K562 treated with DMSO at 1 percent for 48 hours (cell line): ENCODE results near the gene LBX2. TPM values are rescaled to one million over a fixed set of nuclear protein-coding genes. Genes with fewer than 3 reads are reported as not detected.

Experiments used
- total RNA-seq: library from RNA; unstranded; fragments of 300-600 nt; gene quantifications from 2 replicates; pipeline ENCODE4 v1.2.3, GENCODE V29; 2022; ENCODE audit warnings: low replicate concordance; ENCODE audit errors: extremely low read depth

LBX2 gene, protein sequence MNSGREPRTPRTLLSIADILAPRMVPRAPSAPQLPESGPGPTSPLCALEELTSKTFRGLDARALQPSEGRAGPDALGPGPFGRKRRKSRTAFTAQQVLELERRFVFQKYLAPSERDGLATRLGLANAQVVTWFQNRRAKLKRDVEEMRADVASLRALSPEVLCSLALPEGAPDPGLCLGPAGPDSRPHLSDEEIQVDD
- not detected in 2 replicates for total RNA-seq

DNA sequence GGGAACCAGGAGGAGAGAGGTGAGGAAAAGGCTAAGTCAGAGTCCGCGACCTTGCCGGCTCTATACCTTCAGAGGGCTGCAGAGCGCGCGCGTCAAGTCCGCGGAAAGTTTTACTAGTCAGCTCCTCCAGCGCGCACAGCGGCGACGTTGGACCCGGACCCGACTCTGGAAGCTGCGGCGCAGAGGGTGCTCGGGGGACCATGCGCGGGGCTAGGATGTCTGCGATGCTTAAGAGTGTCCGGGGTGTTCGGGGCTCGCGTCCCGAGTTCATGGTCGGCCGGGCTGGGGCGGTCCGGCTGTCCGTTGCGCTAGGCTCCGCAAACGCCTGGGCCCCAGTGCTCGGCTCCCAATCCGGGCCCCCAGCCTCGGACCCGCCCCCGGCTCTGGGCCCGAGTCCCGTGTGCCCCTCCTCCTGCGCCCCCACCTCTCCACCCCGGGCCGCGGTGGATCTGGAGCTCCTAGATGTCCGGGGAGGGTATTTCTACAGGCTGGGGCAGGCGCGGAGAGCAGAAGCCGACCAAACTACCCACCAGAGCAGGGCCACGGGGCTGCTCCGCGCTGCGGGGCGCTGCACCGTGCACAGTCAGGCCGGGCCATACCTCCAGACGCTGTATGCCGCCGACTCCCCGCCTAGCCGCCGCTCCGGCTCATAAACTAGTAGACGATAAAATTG lies at the start of gene LBX2:
Gene LBX2, minus strand, starts transcription at position 337 of the 673 bp plus-strand sequence. Its CDS starts 66 bp downstream, at position 271.

GRCh38 chr2:74529357-74530238 lies 30.2 kb upstream of the LBX2 start, which contains the start of the genes AUP1 and HTRA2:
AUP1 (minus strand) TSS chr2:74529706; CDS start chr2:74529629, 77 bp downstream.
HTRA2 (plus strand) TSS chr2:74529933; CDS start chr2:74530007, 74 bp downstream.

GRCh38 chr2:74525717-74526648 lies 26.6 kb upstream of the LBX2 start, which contains the start of gene DQX1:
DQX1 (minus strand) TSS chr2:74526231; CDS start chr2:74525729, 502 bp downstream.

GRCh38 chr2:74514368-74515270 lies 15.2 kb upstream of the LBX2 start, which contains the start of gene TLX2:
TLX2 (plus strand) TSS chr2:74514450; CDS start chr2:74514807, 357 bp downstream.

GRCh38 chr2:74507145-74507925 lies 7.9 kb upstream of the LBX2 start, which contains the start of gene PCGF1:
PCGF1 (minus strand) TSS chr2:74507695; CDS start chr2:74507668, 27 bp downstream.

DNA sequence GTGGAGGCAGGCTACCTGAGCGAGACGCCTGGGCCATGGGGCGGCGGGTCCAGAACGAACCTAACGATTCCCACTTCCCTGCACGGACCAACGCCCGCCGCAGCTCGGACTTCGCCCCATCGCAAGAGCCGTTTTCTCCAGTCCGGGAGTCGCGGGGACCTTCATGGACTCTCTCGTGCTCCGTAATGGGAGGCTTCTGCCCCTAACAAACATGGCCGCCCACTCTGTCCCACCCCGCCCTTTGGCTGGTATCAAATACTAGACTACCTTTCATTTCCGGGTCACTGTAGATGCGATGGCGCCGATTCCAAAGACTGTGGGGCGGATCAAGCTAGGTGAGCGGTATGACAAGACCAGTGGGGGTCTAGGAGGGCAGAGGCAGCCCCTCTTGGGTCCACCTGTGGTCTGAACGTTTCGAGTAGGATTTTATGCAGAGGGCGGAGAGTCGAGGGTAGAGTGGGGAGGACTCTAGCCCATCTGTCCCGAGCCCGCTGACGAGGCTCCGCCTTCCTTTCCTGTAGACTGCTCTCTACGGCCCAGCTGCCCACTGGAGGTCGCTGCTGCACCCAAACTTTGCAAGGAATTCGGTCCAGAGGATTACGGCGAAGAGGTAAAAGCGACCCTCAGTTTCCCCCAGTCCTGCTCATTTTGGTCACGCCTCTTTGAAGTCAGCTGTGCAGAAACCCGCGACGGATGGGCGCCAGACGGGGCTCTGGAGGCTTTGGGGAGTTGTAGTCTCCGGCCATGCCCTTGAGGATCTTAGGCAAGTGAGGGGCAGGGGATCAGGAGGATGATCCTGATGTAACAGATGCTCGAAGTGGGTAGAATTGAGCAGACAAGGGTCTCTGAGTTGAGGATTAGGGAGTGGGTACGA lies 16.4 kb downstream of the LBX2 start, which contains the start of the genes CCDC142 and TTC31:
Gene CCDC142, minus strand, starts transcription at position 198 of the 874 bp plus-strand sequence. Its CDS starts 161 bp downstream, at position 37.
Gene TTC31, plus strand, starts transcription at position 281 of the 874 bp plus-strand sequence. Its CDS starts 15 bp downstream, at position 296.

GRCh38 chr2:74472086-74472944 lies 27.1 kb downstream of the LBX2 start, which contains the start of gene MRPL53:
MRPL53 (minus strand) TSS chr2:74472680; CDS start chr2:74472660, 20 bp downstream.

GRCh38 chr2:74458132-74458937 lies 41.1 kb downstream of the LBX2 start, which contains the start of gene WBP1:
WBP1 (plus strand) TSS chr2:74458438; CDS start chr2:74458603, 165 bp downstream.

DNA sequence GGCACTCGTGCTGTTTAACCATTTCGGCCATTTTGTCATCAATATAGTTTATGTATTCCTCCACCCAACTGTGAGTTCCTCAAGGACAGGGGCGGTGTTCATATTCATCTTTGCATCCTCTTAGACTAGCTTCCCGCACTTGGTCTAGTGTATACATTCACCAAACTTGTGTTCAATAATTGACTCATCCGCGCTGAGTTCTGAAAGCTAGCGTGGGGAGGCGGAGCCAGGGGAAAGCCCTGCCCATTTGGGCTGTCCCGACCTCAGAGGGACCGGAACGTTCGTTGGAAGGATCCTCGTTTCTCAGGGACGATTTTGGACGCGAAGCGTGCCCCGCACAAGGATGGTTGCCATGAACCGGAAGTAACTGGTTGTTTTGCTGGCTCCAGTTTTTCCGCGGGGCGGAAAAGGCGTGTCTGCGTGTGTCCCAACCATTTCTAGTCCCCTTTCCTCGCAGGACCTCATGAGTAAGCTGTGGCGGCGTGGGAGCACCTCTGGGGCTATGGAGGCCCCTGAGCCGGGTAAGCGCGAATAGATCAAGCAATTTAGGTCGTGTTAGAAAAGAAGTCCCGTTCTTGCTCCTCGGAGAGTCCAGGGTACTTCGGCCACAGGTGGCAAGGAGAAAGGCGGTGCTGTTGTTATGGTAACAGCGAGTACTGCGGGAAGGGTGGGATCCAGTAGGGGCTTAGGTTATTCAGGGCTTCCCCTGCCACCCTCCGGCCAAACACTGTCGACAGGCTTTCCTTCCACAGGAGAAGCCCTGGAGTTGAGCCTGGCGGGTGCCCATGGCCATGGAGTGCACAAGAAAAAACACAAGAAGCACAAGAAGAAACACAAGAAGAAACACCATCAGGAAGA lies 44.5 kb downstream of the LBX2 start, which contains the start of gene INO80B:
Gene INO80B, plus strand, starts transcription at position 434 of the 858 bp plus-strand sequence. Its CDS starts 30 bp downstream, at position 464.

Other genes with a start within 250 kb of the LBX2 start
- gene SLC4A5, start 156.2 kb downstream of the LBX2 start, total RNA-seq: not detected in 2 replicates
- gene DCTN1, start 119.3 kb downstream of the LBX2 start, total RNA-seq: 86.7 TPM in 1 of 2 replicates, not detected in the other
- not detected in 2 replicates for gene C2orf81, start 78.0 kb downstream of the LBX2 start, total RNA-seq
- gene WDR54, start 77.9 kb downstream of the LBX2 start, total RNA-seq: not detected in 2 replicates
- gene RTKN, start 57.7 kb downstream of the LBX2 start, total RNA-seq: not detected in 2 replicates
- gene INO80B, start 44.5 kb downstream of the LBX2 start, total RNA-seq: not detected in 2 replicates
- not detected in 2 replicates for gene WBP1, start 41.2 kb downstream of the LBX2 start, total RNA-seq
- 308 TPM in 1 of 2 replicates, not detected in the other for gene MOGS, start 34.2 kb downstream of the LBX2 start, total RNA-seq
- not detected in 2 replicates for gene MRPL53, start 26.9 kb downstream of the LBX2 start, total RNA-seq
- gene CCDC142, start 16.6 kb downstream of the LBX2 start, total RNA-seq: not detected in 2 replicates
- not detected in 2 replicates for gene TTC31, start 16.5 kb downstream of the LBX2 start, total RNA-seq
- not detected in 2 replicates for gene PCGF1, start 8.1 kb upstream of the LBX2 start, total RNA-seq
- gene TLX2, start 14.8 kb upstream of the LBX2 start, total RNA-seq: not detected in 2 replicates
- not detected in 2 replicates for gene DQX1, start 26.6 kb upstream of the LBX2 start, total RNA-seq
- not detected in 2 replicates for gene AUP1, start 30.1 kb upstream of the LBX2 start, total RNA-seq
- not detected in 2 replicates for gene HTRA2, start 30.3 kb upstream of the LBX2 start, total RNA-seq
- not detected in 2 replicates for gene LOXL3, start 54.3 kb upstream of the LBX2 start, total RNA-seq
- not detected in 2 replicates for gene DOK1, start 55.1 kb upstream of the LBX2 start, total RNA-seq
- not detected in 2 replicates for gene M1AP, start 148.7 kb upstream of the LBX2 start, total RNA-seq
- not detected in 2 replicates for gene SEMA4F, start 154.6 kb upstream of the LBX2 start, total RNA-seq